Trophoblast cell (in vitro differentiated cells and primary cell): ENCODE measurements around the gene PHF21A.

ENCODE experiments used
- DNase-seq, 2 donors: peaks; one replicate each; pipeline ENCODE4 v3.0.0-alpha.2; 2016
- H2AFZ ChIP-seq: 2 replicates; pipeline ENCODE4 v1.6.1; 2013; ENCODE audit warnings: low read length, moderate library complexity, mild to moderate bottlenecking; ENCODE audit not compliant: insufficient read depth, poor library complexity
- H2AK5ac ChIP-seq: 2 replicates; pipeline ENCODE4 v1.6.1; 2013; ENCODE audit warnings: mild to moderate bottlenecking, low read length
- H2BK120ac ChIP-seq: 2 replicates; pipeline ENCODE4 v1.6.1; 2013; ENCODE audit warnings: low read length, mild to moderate bottlenecking, moderate library complexity; ENCODE audit not compliant: insufficient read depth, poor library complexity
- H2BK12ac ChIP-seq: 2 replicates; pipeline ENCODE4 v1.6.1; 2013; ENCODE audit warnings: mild to moderate bottlenecking, low read length, moderate library complexity
- H2BK5ac ChIP-seq: 2 replicates; pipeline ENCODE4 v1.6.1; 2013; ENCODE audit warnings: low read length, low read depth, moderate library complexity, mild to moderate bottlenecking; ENCODE audit not compliant: poor library complexity
- H3K14ac ChIP-seq: 2 replicates; pipeline ENCODE4 v1.6.1; 2013; ENCODE audit warnings: mild to moderate bottlenecking, low read length
- H3K18ac ChIP-seq: 2 replicates; pipeline ENCODE4 v1.6.1; 2013; ENCODE audit warnings: mild to moderate bottlenecking, low read length
- H3K23ac ChIP-seq: 2 replicates; pipeline ENCODE4 v1.6.1; 2013; ENCODE audit warnings: low read length
- H3K27ac ChIP-seq: 2 replicates; pipeline ENCODE4 v1.5.1; 2013; ENCODE audit warnings: low read depth, mild to moderate bottlenecking, inconsistent platforms, low read length, moderate library complexity
- H3K27me3 ChIP-seq: 2 replicates; pipeline ENCODE4 v1.6.1; 2013; ENCODE audit warnings: inconsistent platforms, mild to moderate bottlenecking, low read length, moderate library complexity; ENCODE audit not compliant: insufficient read depth
- H3K36me3 ChIP-seq, 2 experiments: 1 replicate in 1 of 2; 2 replicates in 1 of 2; pipeline ENCODE4 v1.6.1; 2013; ENCODE audit warnings: low read length in 2 of 2, mild to moderate bottlenecking in 2 of 2, moderate library complexity in 1 of 2; ENCODE audit not compliant: insufficient read depth in 2 of 2, control insufficient read depth in 1 of 2
- H3K4ac ChIP-seq: 2 replicates; pipeline ENCODE4 v1.6.1; 2013; ENCODE audit warnings: low read depth, mild to moderate bottlenecking, low read length, moderate library complexity
- H3K4me1 ChIP-seq, 2 experiments: 1 replicate in 1 of 2; 2 replicates in 1 of 2; pipeline ENCODE4 v1.6.1; 2013; ENCODE audit warnings: low read length in 2 of 2, mild to moderate bottlenecking in 2 of 2, moderate library complexity in 1 of 2; ENCODE audit not compliant: insufficient read depth in 2 of 2, control insufficient read depth in 1 of 2
- H3K4me2 ChIP-seq: 2 replicates; pipeline ENCODE4 v1.6.1; 2013; ENCODE audit warnings: inconsistent platforms, mild to moderate bottlenecking, low read length, moderate library complexity
- H3K4me3 ChIP-seq: 2 replicates; pipeline ENCODE4 v1.5.1; 2013; ENCODE audit warnings: mild to moderate bottlenecking, low read depth, low read length, inconsistent platforms
- H3K79me1 ChIP-seq: one replicate; pipeline ENCODE4 v1.6.1; 2013; ENCODE audit warnings: low read length
- H3K79me2 ChIP-seq: 2 replicates; pipeline ENCODE4 v1.6.1; 2013; ENCODE audit warnings: low read length, mild to moderate bottlenecking; ENCODE audit not compliant: control insufficient read depth, insufficient read depth, poor library complexity
- H3K9ac ChIP-seq: 2 replicates; pipeline ENCODE4 v1.6.1; 2013; ENCODE audit warnings: mild to moderate bottlenecking, low read length
- H3K9me3 ChIP-seq: 2 replicates; pipeline ENCODE4 v1.6.1; 2013; ENCODE audit warnings: low read depth, mild to moderate bottlenecking, control low read depth, inconsistent platforms, low read length; ENCODE audit not compliant: insufficient read depth
- H4K12ac ChIP-seq: 2 replicates; pipeline ENCODE4 v1.6.1; 2013; ENCODE audit warnings: low read depth, mild to moderate bottlenecking, low read length, moderate library complexity
- H4K8ac ChIP-seq: 2 replicates; pipeline ENCODE4 v1.6.1; 2013; ENCODE audit warnings: low read depth, mild to moderate bottlenecking, low read length, moderate library complexity
- H4K91ac ChIP-seq: one replicate; pipeline ENCODE4 v1.6.1; 2013; ENCODE audit warnings: low read depth, mild to moderate bottlenecking, low read length, moderate library complexity
- WGBS: extraction: QIAGEN DNeasy Blood & Tissue Kit; methylation state at CpG from one replicate; pipeline ENCODE4 v1.1.7; 2013; ENCODE audit warnings: missing lambda C conversion rate; ENCODE audit not compliant: insufficient read length, insufficient coverage; ENCODE audit errors: extremely low coverage; 5-methylcytosine and 5-hydroxymethylcytosine counted together

Gene PHF21A

GRCh38 chr11:46144741-46145140 lies 23.5 kb upstream of the PHF21A start:
- Histone ChIP-seq H3K23ac (no peak overlapping the region), H3K9me3 (no peaks in the 10 kb centered on the region)
- DNase-seq: no peak

GRCh38 chr11:46143049-46143806 lies 22.0 kb upstream of the PHF21A start:
- H2BK5ac ChIP-seq: no peak overlapping the region
- H2AK5ac ChIP-seq: no peak overlapping the region
- no peak overlapping the region for H3K4me3 ChIP-seq
- H2BK12ac ChIP-seq: no peak overlapping the region
- H3K4me1 ChIP-seq: peaks cover 0 to 2% of the 10 kb centered on the region in 2 experiments
- H3K9ac ChIP-seq: no peak overlapping the region
- H2BK120ac ChIP-seq: no peak overlapping the region
- H3K36me3 ChIP-seq: no peaks in the 10 kb centered on the region
- no peak overlapping the region for H3K4me2 ChIP-seq
- H3K23ac ChIP-seq: no peak overlapping the region
- H3K27ac ChIP-seq: no peak overlapping the region
- WGBS: no CpG with 5 or more reads among the region's 31 CpGs
- H4K12ac ChIP-seq: no peak overlapping the region
- H3K79me2 ChIP-seq: no peaks in the 10 kb centered on the region
- no peak overlapping the region for H4K8ac ChIP-seq
- no peaks in the 10 kb centered on the region for H3K9me3 ChIP-seq
- H4K91ac ChIP-seq: no peak overlapping the region
- no peak overlapping the region for H3K4ac ChIP-seq
- H3K79me1 ChIP-seq: no peaks in the 10 kb centered on the region
- no peaks in the 10 kb centered on the region for H3K27me3 ChIP-seq
- H3K14ac ChIP-seq: no peak overlapping the region
- no peak overlapping the region for H2AFZ ChIP-seq
- DNase-seq: no peak
- H3K18ac ChIP-seq: no peak overlapping the region

More at GRCh38 chr11:46144741-46145140, 23.5 kb upstream of the PHF21A start:
- Histone ChIP-seq H2BK120ac (no peak overlapping the region), H2AFZ (no peak overlapping the region), H3K4me3 (no peak overlapping the region), H2BK5ac (no peak overlapping the region), H3K4me2 (no peak overlapping the region), H4K8ac (no peak overlapping the region), H3K27ac (no peak overlapping the region), H2BK12ac (no peak overlapping the region), H3K79me2 (no peaks in the 10 kb centered on the region), H3K18ac (no peak overlapping the region), H3K27me3 (no peaks in the 10 kb centered on the region), H3K79me1 (no peaks in the 10 kb centered on the region), H4K91ac (no peak overlapping the region), H3K9ac (no peak overlapping the region), H3K14ac (no peak overlapping the region), H3K4ac (no peak overlapping the region), H3K36me3 (no peaks in the 10 kb centered on the region), H3K4me1 (peaks cover 0 to 2% of the 10 kb centered on the region in 2 experiments), H2AK5ac (no peak overlapping the region), H4K12ac (no peak overlapping the region)
- no CpG with 5 or more reads among the region's 8 CpGs for WGBS

DNA sequence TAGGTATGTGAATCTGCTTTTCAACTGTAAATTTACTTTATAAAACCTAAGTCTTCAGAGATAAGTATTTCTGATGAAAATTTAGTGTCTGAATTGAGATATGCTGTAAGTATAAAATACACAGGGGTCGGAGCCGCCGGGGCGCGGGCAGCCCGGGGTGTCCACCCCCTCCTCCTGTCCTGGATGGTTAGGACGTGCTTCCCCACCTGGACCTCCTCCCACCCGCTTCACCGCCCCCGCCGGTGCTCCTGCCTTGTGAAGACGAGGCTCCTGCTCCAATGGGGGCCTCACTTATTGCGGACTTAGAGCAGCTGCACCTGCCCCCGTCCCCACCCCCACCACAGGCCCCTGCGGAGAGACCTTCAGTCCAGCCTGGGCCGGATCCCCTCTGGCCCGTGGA lies 21.3 kb upstream of the PHF21A start:
- Histone ChIP-seq H3K4me1 (peaks cover 0 to 2% of the 10 kb centered on the region in 2 experiments), H3K18ac (no peak overlapping the region), H2BK5ac (no peak overlapping the region), H3K27ac (no peak overlapping the region), H4K91ac (no peak overlapping the region), H3K23ac (no peak overlapping the region), H3K9me3 (no peaks in the 10 kb centered on the region), H3K4me2 (no peak overlapping the region), H3K79me2 (no peaks in the 10 kb centered on the region), H3K4ac (no peak overlapping the region), H3K14ac (no peak overlapping the region), H3K4me3 (no peak overlapping the region), H2BK120ac (no peak overlapping the region), H3K27me3 (no peaks in the 10 kb centered on the region), H3K79me1 (no peaks in the 10 kb centered on the region), H2AK5ac (no peak overlapping the region), H4K8ac (no peak overlapping the region), H2BK12ac (no peak overlapping the region), H4K12ac (no peak overlapping the region), H2AFZ (no peak overlapping the region), H3K9ac (no peak overlapping the region), H3K36me3 (no peaks in the 10 kb centered on the region)
- no CpG with 5 or more reads among the region's 17 CpGs for WGBS
- no peak for DNase-seq

GRCh38 chr11:46141597-46141996 lies 20.3 kb upstream of the PHF21A start:
- Histone ChIP-seq H3K9ac (no peak overlapping the region), H3K9me3 (peaks cover 3% of the 10 kb centered on the region), H4K8ac (no peak overlapping the region), H2BK5ac (no peak overlapping the region), H2AK5ac (no peak overlapping the region), H3K27ac (no peak overlapping the region), H2AFZ (no peak overlapping the region), H3K18ac (no peak overlapping the region), H3K4me1 (peaks cover 0 to 2% of the 10 kb centered on the region in 2 experiments), H3K14ac (no peak overlapping the region), H4K12ac (no peak overlapping the region), H3K79me2 (no peaks in the 10 kb centered on the region), H3K27me3 (no peaks in the 10 kb centered on the region), H2BK12ac (no peak overlapping the region), H3K4me2 (no peak overlapping the region), H3K23ac (no peak overlapping the region), H3K79me1 (no peaks in the 10 kb centered on the region), H4K91ac (no peak overlapping the region), H3K4me3 (no peak overlapping the region), H3K36me3 (no peaks in the 10 kb centered on the region), H3K4ac (no peak overlapping the region), H2BK120ac (no peak overlapping the region)
- no peak for DNase-seq
- WGBS: no CpG with 5 or more reads among the region's 3 CpGs
